Ishikawa (cell line): ENCODE data around the gene PRR12.

Source experiments
- CREB1 ChIP-seq: IDR thresholded peaks from 2 replicates; pipeline ENCODE4 v1.6.1; 2012; ENCODE audit warnings: low read depth
- EGR1 ChIP-seq: IDR thresholded peaks from 2 replicates; pipeline ENCODE4 v1.6.1; 2012
- EP300 ChIP-seq: IDR thresholded peaks from 2 replicates; pipeline ENCODE4 v1.6.1; 2012; ENCODE audit warnings: borderline replicate concordance
- FOXM1 ChIP-seq: IDR thresholded peaks from 2 replicates; pipeline ENCODE4 v1.6.1; 2012; ENCODE audit warnings: low read depth, borderline replicate concordance
- YY1 ChIP-seq: IDR thresholded peaks from 2 replicates; pipeline ENCODE4 v1.6.1; 2012; ENCODE audit warnings: low read depth

DNA sequence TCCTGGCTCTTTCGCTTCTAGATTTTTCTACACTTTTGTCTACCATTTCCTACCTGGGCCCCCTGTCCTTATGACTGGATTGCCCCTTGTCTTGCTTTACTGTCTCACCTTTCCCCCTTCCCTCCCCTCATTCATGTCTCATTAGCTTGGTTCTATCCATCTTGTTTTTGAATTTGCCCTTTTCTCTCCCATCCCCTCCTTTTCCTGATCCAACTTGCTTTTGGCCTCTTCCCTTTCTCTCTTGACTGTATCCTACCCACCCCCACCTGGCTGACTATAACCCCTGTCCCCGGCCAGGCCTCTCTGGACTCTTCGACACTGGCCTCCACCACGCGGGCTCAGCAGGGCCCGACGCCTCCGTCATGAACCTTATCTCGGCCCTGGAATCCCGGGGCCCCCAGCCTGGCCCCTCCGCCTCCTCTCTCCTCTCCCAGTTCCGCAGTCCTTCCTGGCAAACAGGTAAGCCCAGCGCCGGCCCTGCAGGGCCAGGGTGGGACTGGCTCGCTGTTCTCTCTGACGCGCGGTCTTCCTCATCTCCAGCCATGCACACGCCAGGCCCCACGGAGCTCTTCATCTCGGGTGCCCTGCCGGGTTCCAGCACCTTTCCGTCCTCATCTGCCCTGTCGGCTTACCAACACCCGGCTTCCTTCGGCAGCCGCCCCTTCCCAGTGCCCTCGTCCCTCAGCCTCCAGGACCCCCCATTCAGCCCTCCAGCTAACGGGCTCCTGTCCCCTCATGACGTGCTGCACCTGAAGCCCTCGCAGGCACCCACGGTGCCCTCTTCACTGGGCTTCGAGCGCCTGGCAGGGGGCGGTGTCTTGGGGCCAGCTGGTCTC, 3.4 kb downstream of the PRR12 start:
- TF ChIP-seq EGR1 = no peak
- no peak for TF ChIP-seq CREB1
- TF ChIP-seq YY1 = no peak
- TF ChIP-seq FOXM1 = no peak
- TF ChIP-seq EP300 = no peak
